ENCODE data around the gene P4HA1.
A peak's percentile ranks its signal among the peaks of the same experiment; 100 is the strongest.

Gene P4HA1

DNA sequence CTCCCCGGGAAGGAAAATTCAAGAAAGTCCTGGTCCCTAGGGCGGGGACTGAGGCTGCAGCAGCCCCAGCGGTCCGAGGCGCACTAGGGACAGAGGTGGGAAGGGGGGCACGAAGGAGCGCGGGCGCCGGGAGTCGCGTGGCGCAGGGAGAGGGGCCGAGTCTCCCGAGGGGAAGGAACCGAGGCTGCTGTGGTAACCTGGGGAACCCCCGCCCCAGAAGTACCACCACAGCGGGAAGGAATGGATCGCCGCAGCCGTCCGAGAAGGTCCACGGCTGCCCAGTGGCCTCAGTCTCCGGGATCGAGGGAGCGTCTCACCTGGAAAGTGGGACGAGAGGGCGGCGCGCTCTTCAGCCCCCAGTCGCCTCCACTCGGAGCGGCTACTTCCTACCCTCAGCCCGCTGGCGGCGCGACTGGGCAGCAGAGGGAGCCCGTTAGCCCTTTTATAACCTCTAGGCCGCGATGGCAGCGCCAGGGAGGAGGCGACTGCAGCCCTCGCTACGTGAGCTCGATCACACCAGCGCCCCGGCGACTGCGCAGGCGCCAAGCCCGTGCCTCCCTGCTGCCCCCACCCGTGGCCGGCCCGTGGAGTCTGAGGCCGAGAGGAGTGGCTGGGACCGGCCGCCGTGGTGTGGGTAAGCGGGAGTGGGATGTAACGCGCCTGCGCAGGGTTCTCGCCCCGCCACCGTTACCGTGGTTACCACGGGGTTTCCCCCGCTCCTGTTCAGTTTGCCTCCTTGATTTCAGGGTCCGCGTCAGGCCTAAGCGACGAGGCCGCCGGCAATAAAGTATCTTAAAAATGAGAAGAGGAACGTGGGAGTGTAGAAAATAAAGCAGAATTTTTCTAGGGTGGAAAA, at the start of gene P4HA1:
TSS of gene P4HA1 (minus strand) at position 418 of the 856 bp plus-strand sequence. CDS start 21,983 bp downstream, outside the sequence.
- Histone ChIP-seq H3K27me3 (ENCODE audit: control insufficient read depth, insufficient read depth, low read length) (no peaks in the 10 kb centered on the region), H3K9ac (ENCODE audit: low read length) (peak within 1 kb of the TSS; percentile 94), H3K27ac (ENCODE audit: low read depth, low read length) (peak within 1 kb of the TSS; percentile 93), H3K4me1 (ENCODE audit: control insufficient read depth, insufficient read depth, low read length) (peaks cover 13% of the 10 kb centered on the region), H3K4me3 (ENCODE audit: low read length) (peak within 1 kb of the TSS; percentile 97), H3K36me3 (ENCODE audit: control insufficient read depth, insufficient read depth, low read length) (no peaks in the 10 kb centered on the region)

GRCh38 chr10:73141603-73142002, 44.9 kb upstream of the P4HA1 start:
- no peak overlapping the region for H3K9ac ChIP-seq (ENCODE audit: low read length)
- no peak overlapping the region for H3K4me3 ChIP-seq (ENCODE audit: low read length)
- H3K4me1 ChIP-seq (ENCODE audit: control insufficient read depth, insufficient read depth, low read length), result no peaks in the 10 kb centered on the region
- H3K36me3 ChIP-seq (ENCODE audit: control insufficient read depth, insufficient read depth, low read length), result peaks cover 16% of the 10 kb centered on the region
- no peak overlapping the region for H3K27ac ChIP-seq (ENCODE audit: low read depth, low read length)
- H3K27me3 ChIP-seq (ENCODE audit: control insufficient read depth, insufficient read depth, low read length), result no peaks in the 10 kb centered on the region

- Histone ChIP-seq H3K27ac (ENCODE audit: low read depth, low read length) (no peak overlapping the region), H3K27me3 (ENCODE audit: control insufficient read depth, insufficient read depth, low read length) (no peaks in the 10 kb centered on the region), H3K4me3 (ENCODE audit: low read length) (no peak overlapping the region), H3K4me1 (ENCODE audit: control insufficient read depth, insufficient read depth, low read length) (no peaks in the 10 kb centered on the region), H3K36me3 (ENCODE audit: control insufficient read depth, insufficient read depth, low read length) (peaks cover 13% of the 10 kb centered on the region), H3K9ac (ENCODE audit: low read length) (no peak overlapping the region)
Observed at GRCh38 chr10:73139251-73139650, 42.6 kb upstream of the P4HA1 start.

DNA sequence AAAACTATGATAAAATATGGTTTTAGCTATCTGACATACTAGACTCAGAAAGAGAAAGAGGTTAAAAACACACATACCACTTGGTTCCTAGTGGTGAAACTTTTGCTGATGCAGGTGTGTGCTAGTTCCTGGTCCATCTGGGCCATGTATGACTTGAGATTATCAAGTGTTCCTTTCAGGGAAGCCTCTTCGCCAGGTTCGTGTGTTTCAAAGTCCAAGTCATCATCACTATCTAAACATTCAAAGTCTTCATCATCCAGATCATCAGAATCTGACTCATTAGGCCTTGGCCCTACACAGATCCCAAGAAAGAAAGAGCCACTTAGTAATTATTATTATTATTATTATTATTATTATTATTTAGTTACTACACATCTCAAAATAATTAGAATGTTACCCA, 40.0 kb upstream of the P4HA1 start:
- Histone ChIP-seq H3K27me3 (ENCODE audit: control insufficient read depth, insufficient read depth, low read length) (no peaks in the 10 kb centered on the region), H3K27ac (ENCODE audit: low read depth, low read length) (no peak overlapping the region), H3K36me3 (ENCODE audit: control insufficient read depth, insufficient read depth, low read length) (peaks cover 14% of the 10 kb centered on the region), H3K9ac (ENCODE audit: low read length) (no peak overlapping the region), H3K4me3 (ENCODE audit: low read length) (no peak overlapping the region), H3K4me1 (ENCODE audit: control insufficient read depth, insufficient read depth, low read length) (no peaks in the 10 kb centered on the region)

- H3K4me3 ChIP-seq (ENCODE audit: low read length), result no peak overlapping the region
- H3K27me3 ChIP-seq (ENCODE audit: control insufficient read depth, insufficient read depth, low read length), result no peaks in the 10 kb centered on the region
- no peaks in the 10 kb centered on the region for H3K4me1 ChIP-seq (ENCODE audit: control insufficient read depth, insufficient read depth, low read length)
- no peak overlapping the region for H3K27ac ChIP-seq (ENCODE audit: low read depth, low read length)
- peaks cover 17% of the 10 kb centered on the region for H3K36me3 ChIP-seq (ENCODE audit: control insufficient read depth, insufficient read depth, low read length)
- no peak overlapping the region for H3K9ac ChIP-seq (ENCODE audit: low read length)
Observed at GRCh38 chr10:73134727-73135126, 38.1 kb upstream of the P4HA1 start.

- no peak overlapping the region for H3K9ac ChIP-seq (ENCODE audit: low read length)
- no peaks in the 10 kb centered on the region for H3K4me1 ChIP-seq (ENCODE audit: control insufficient read depth, insufficient read depth, low read length)
- no peaks in the 10 kb centered on the region for H3K27me3 ChIP-seq (ENCODE audit: control insufficient read depth, insufficient read depth, low read length)
- peaks cover 15% of the 10 kb centered on the region for H3K36me3 ChIP-seq (ENCODE audit: control insufficient read depth, insufficient read depth, low read length)
- H3K4me3 ChIP-seq (ENCODE audit: low read length), result no peak overlapping the region
- H3K27ac ChIP-seq (ENCODE audit: low read depth, low read length), result no peak overlapping the region
Observed at GRCh38 chr10:73131913-73132686, 35.4 kb upstream of the P4HA1 start.

DNA sequence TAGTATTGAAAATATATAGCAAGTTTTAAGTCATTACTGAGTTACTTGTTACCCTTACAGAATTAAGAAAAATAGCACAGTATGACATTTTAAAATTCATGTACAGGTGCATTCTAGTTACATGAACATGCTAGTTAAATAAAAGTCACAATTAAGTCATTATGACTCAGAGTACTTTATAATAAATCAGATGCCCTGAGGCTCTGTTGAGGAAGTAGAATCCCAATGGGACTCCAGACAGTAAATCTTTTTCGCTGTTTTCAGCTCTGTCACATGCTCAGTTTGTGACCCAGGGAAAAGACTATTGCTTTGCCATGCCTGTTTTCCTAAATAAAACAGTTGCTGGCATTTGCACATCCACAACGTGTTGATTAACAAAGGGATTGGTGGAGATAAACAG, 34.6 kb upstream of the P4HA1 start:
- peaks cover 17% of the 10 kb centered on the region for H3K36me3 ChIP-seq (ENCODE audit: control insufficient read depth, insufficient read depth, low read length)
- H3K27me3 ChIP-seq (ENCODE audit: control insufficient read depth, insufficient read depth, low read length), result no peaks in the 10 kb centered on the region
- H3K4me1 ChIP-seq (ENCODE audit: control insufficient read depth, insufficient read depth, low read length), result no peaks in the 10 kb centered on the region
- no peak overlapping the region for H3K9ac ChIP-seq (ENCODE audit: low read length)
- no peak overlapping the region for H3K4me3 ChIP-seq (ENCODE audit: low read length)
- no peak overlapping the region for H3K27ac ChIP-seq (ENCODE audit: low read depth, low read length)

DNA sequence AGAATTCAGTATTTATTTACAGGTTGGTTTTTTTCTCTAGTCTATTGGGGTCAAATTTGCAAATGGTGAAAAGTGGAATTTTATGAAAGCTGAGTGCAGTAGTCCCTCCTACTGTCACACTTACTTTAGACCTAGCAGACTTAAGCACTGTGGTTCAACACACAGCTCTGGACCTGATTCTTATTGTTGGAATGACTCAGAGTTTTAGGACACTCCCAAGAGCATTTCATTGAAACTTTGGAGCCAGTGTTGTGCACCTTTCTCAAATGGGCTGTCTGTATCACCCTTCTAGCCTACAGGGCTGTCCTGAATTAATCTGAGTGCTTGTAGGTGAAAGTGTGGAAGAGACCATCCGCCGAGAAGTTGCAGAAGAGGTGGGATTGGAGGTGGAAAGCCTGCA, 29.7 kb upstream of the P4HA1 start:
- Histone ChIP-seq H3K36me3 (ENCODE audit: control insufficient read depth, insufficient read depth, low read length) (peaks cover 21% of the 10 kb centered on the region), H3K9ac (ENCODE audit: low read length) (no peak overlapping the region), H3K4me3 (ENCODE audit: low read length) (no peak overlapping the region), H3K27ac (ENCODE audit: low read depth, low read length) (no peak overlapping the region), H3K27me3 (ENCODE audit: control insufficient read depth, insufficient read depth, low read length) (no peaks in the 10 kb centered on the region), H3K4me1 (ENCODE audit: control insufficient read depth, insufficient read depth, low read length) (no peaks in the 10 kb centered on the region)

- H3K4me1 ChIP-seq (ENCODE audit: control insufficient read depth, insufficient read depth, low read length), result no peaks in the 10 kb centered on the region
- H3K9ac ChIP-seq (ENCODE audit: low read length), result no peak overlapping the region
- peaks cover 5% of the 10 kb centered on the region for H3K36me3 ChIP-seq (ENCODE audit: control insufficient read depth, insufficient read depth, low read length)
- no peak overlapping the region for H3K27ac ChIP-seq (ENCODE audit: low read depth, low read length)
- no peaks in the 10 kb centered on the region for H3K27me3 ChIP-seq (ENCODE audit: control insufficient read depth, insufficient read depth, low read length)
- no peak overlapping the region for H3K4me3 ChIP-seq (ENCODE audit: low read length)
Observed at GRCh38 chr10:73119952-73120351, 23.3 kb upstream of the P4HA1 start.

DNA sequence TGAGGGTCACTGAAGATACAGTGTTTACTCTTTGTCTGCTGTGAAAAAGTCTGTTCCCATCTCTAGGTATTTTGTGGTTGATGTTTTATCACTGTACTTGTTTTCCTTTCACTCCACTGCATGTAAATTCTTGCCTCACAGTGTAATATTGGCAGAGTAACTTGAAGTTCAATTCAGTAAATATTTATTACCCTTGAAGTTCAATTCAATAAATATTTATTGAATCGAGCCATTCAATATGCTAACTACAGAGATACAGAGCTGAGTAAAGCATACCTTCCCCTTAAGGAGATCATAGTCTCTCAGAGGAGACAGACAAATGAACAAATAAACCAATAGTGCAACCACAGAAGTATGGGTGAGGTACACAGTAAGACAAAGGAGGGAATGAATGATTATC, 22.8 kb upstream of the P4HA1 start:
- no peak overlapping the region for H3K9ac ChIP-seq (ENCODE audit: low read length)
- H3K4me1 ChIP-seq (ENCODE audit: control insufficient read depth, insufficient read depth, low read length), result no peaks in the 10 kb centered on the region
- H3K4me3 ChIP-seq (ENCODE audit: low read length), result no peak overlapping the region
- peaks cover 4% of the 10 kb centered on the region for H3K36me3 ChIP-seq (ENCODE audit: control insufficient read depth, insufficient read depth, low read length)
- H3K27me3 ChIP-seq (ENCODE audit: control insufficient read depth, insufficient read depth, low read length), result no peaks in the 10 kb centered on the region
- no peak overlapping the region for H3K27ac ChIP-seq (ENCODE audit: low read depth, low read length)

DNA sequence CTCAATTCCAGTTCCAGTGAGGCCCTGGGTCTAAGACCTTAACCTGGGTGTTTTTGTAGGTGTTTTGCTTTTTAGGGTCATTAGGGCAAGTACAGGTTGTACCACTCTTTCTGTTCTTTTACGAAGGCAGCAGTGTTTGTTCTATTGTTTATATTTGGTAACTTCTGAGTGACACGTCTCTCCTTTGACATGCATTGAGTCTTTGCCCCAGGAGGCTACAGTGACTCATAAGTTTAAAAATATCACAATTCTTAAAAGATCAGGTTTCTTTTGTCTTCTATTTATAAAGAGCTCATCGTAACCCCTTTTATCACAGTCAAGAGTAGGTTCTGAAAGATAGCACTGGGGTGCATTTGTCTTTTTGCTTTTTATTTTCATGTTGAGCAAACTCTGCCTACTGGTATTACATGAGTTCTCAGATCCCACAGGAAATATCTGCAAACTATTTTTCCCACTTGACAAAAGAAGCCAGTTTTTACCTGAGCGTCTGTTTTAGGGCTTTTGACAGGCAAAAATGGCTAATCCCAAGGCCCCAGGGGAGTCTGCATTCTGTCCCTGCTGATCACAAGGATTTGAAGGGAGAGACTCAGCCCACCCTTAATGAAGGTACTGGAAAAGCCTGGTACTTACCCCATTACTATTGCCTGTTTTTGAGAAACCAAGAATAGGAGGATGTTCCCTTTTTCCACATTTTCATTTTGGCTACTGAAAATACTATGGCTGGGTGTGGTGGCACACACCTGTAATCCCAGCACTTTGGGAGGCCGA, 21.5 kb upstream of the P4HA1 start:
- Histone ChIP-seq H3K27me3 (ENCODE audit: control insufficient read depth, insufficient read depth, low read length) (no peaks in the 10 kb centered on the region), H3K27ac (ENCODE audit: low read depth, low read length) (no peak overlapping the region), H3K4me3 (ENCODE audit: low read length) (no peak overlapping the region), H3K9ac (ENCODE audit: low read length) (no peak overlapping the region), H3K36me3 (ENCODE audit: control insufficient read depth, insufficient read depth, low read length) (no peaks in the 10 kb centered on the region), H3K4me1 (ENCODE audit: control insufficient read depth, insufficient read depth, low read length) (no peaks in the 10 kb centered on the region)

- no peak overlapping the region for H3K27ac ChIP-seq (ENCODE audit: low read depth, low read length)
- H3K9ac ChIP-seq (ENCODE audit: low read length), result no peak overlapping the region
- H3K4me1 ChIP-seq (ENCODE audit: control insufficient read depth, insufficient read depth, low read length), result no peaks in the 10 kb centered on the region
Observed at GRCh38 chr10:73116017-73116416, 19.4 kb upstream of the P4HA1 start.

More at GRCh38 chr10:73116017-73116416, 19.4 kb upstream of the P4HA1 start:
- Histone ChIP-seq H3K27me3 (ENCODE audit: control insufficient read depth, insufficient read depth, low read length) (no peaks in the 10 kb centered on the region), H3K4me3 (ENCODE audit: low read length) (no peak overlapping the region), H3K36me3 (ENCODE audit: control insufficient read depth, insufficient read depth, low read length) (no peaks in the 10 kb centered on the region)

Measured in rectal smooth muscle tissue (tissue), 1 donor.